Endothelial cell of hepatic sinusoid (primary cell): ENCODE data around the gene HOMER3.
"Not testable (repeated sequence)": the region's sequence is repeated elsewhere in the genome, so short reads cannot be mapped to it uniquely, and the experiment has no call there.

Experiments
- in situ Hi-C: cut with HindIII; loops from 2 replicates; pipeline ENCODE4 v1.10.0; 2017; ENCODE audit warnings: low sequenced_read_pairs

The HOMER3 gene

DNA sequence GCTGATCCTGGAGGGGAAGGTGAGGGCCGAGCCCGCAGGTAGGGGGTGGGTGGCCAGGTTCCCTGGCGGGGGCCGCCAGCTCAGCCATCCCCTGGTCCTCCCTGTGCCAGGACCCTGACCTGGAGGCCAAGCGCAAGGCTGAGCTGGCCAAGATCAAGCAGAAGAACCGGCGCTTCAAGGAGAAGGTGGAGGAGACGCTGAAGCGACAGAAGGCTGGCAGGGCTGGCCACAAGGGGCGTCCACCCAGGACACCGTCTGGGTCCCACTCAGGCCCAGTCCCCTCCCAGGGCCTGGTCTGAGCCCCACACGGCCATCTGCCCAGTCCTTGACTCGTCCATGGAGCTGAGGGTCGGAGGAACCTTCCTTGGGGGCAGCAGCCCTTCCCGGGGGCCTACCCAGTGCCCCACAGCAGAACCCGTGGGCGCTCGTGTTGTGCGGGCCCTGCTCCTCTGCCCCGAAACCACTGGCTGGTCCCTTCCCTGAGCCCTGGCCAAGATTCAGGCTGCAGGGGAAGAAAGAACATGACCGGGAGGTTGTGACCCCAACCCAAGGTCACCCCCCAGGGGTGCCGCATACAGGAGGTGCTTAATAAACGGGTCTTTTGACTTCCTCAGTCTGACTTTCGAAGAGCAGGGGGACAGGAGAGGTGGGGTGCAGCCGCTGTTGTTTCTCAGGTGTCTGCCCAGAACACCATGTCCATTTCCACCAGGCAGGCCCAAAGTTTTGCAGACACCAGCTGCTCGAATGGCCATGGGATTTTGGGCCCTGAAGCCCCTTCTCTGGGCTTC, 12.8 kb downstream of the HOMER3 start:
- in situ Hi-C loops: no loop called here

- in situ Hi-C loops: no loop called here
Measured at GRCh38 chr19:18924684-18925213, 16.3 kb downstream of the HOMER3 start.

GRCh38 chr19:18922228-18922985, 18.6 kb downstream of the HOMER3 start:
- in situ Hi-C loops: no loop called here

DNA sequence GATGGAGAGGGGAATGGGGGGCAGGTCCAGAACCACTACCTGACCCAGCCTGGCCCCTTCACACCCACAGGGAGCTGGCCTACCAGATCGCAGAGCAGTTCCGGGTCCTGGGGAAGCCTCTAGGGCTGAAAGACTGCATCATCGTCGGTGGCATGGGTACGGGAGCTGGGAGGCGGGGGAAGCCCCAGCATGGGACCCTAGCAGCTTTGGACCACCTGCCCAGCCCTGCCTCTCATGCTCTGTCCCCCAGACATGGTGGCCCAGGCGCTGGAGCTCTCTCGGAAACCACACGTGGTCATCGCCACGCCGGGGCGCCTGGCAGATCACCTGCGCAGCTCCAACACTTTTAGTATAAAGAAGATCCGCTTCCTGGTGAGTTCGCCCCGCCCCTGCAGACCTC, 19.4 kb downstream of the HOMER3 start:
- in situ Hi-C loops: no loop called here

DNA sequence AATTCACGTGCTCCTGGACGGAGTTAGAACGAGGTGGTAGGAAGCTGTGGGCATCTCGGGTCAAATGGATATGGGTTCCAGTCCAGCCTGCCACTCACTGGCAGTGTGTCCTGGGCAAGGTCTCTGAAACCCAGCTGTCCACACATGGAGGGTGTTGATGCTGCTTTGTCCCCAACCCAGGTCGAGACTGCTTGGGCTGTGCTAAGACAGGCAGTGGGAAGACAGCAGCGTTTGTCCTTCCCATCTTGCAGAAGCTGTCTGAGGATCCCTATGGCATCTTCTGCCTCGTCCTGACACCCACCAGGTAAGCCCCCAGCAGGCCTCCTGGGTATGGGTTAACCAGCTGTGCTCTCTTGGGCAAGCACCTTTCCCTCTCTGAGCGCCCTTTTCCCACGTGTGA, 20.6 kb downstream of the HOMER3 start:
- in situ Hi-C loops: no loop called here

- in situ Hi-C loops: no loop called here
Measured at GRCh38 chr19:18919900-18920214, 21.2 kb downstream of the HOMER3 start.

GRCh38 chr19:18919086-18919899, 21.7 kb downstream of the HOMER3 start, which contains the start of the genes COPE and DDX49:
COPE (minus strand) TSS chr19:18919387; CDS start chr19:18919348, 39 bp downstream.
DDX49 (plus strand) TSS chr19:18919715; CDS start chr19:18919742, 27 bp downstream.
- in situ Hi-C loops: no loop called here

GRCh38 chr19:18917593-18917992, 23.4 kb downstream of the HOMER3 start:
- in situ Hi-C loops: not testable (repeated sequence)

DNA sequence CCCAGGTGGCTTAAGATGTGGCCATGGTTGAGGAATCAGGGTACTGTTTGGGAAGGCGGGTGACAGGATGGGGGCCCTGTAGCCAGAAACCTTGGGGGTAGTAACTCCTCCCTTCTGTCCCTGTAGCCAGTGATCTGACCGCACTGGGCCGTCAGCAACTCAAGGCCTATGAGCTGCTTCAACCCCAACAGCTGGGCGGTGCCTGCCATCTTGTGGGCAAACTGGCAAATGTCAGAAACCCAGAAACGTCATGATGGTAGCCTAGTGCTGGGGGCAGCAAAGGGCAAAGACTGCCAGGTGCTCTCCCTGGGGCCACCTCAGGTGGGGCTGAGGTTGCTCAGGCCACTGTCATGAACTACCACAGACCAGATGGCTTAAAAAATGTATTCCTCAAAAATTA, 25.4 kb downstream of the HOMER3 start:
- in situ Hi-C loops: no loop called here

DNA sequence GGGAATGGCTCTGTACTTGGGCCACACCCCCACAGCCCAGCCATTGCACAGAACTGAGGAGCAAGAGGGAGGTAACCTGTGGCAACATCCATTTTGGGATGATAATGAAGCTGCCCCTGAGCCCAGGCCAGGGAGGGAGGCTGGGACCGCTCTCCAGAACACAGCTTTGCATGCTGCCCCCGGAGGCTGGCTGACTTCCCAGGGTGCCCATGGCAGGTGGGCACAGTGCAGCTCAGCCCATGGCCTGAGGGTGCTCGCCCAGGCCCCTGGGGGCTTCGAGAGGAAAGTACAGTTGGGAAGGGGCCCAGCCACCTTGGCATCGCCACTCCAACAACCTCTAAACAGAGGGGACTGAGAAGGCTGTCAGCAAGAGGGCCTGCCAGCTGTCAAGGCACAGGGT, 27.6 kb downstream of the HOMER3 start:
- in situ Hi-C loops: no loop called here

GRCh38 chr19:18912933-18913332, 28.1 kb downstream of the HOMER3 start:
- in situ Hi-C loops: no loop called here

- in situ Hi-C loops: no loop called here
Measured at GRCh38 chr19:18910801-18911436, 30.1 kb downstream of the HOMER3 start.

DNA sequence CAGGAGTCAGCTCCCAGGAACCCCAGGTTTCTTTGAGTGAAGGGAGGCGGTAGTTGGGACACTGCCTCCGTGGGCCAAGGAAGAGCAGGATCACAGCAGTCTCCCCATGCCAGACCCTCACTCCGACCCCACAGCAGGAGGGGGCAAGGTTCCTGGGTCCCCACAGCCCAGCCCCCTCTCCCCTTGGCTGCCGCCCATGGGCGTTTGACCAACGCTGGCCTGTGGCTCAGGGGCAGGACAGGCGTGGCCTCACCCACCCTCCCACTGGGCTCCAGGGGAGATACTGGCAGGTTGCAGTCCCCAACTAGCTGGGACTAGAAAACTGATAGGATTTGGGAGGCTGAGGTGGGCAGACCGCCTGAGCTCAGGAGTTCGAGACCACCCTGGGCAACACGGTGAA, 31.0 kb downstream of the HOMER3 start:
- in situ Hi-C loops: no loop called here

- in situ Hi-C loops: no loop called here
Measured at GRCh38 chr19:18908917-18909619, 31.9 kb downstream of the HOMER3 start.

DNA sequence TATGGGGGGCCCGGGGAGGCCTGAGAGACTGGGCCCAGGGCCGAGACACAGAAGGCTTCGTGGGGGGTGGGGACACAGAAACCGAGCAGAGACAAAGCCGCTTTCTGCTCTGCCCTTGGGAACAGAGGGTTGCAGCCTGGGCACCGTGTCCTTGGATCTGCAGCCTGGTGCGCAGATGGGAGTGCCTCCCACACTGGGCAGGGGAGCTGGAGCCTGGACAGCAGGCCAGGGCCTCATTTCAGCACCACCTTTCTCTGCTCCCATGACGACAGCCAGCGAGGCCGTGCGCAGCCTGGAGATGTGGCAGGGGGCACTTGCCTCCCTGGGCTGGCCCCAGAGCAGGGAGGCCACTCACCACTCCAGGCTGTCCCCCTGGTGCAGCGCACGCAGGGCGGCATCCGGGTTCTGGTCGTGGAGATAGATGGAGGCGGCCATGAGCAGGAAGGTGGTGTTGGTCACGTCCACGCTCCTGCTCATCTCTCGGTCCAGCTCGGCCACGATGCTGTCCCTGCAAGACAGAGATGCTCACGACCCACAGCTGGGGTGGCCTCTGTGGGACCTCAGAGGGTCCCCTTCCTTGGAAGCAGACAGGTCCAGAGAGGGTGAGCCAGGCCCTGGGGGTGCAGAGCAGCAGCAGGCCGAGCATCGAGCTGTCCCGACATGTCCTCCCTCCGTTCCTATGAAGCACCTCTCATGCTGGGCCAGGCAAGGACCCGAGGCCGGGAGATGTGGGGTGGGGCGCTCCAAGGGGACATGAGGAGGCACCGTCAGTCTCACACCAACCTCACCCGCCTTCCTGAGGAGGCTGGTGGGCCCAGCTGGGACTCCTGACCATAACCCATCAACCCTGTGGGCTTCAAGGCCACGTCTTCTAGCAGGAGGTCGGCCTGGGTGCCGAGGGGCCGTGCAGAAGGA, 34.2 kb downstream of the HOMER3 start:
- in situ Hi-C loops: no loop called here

DNA sequence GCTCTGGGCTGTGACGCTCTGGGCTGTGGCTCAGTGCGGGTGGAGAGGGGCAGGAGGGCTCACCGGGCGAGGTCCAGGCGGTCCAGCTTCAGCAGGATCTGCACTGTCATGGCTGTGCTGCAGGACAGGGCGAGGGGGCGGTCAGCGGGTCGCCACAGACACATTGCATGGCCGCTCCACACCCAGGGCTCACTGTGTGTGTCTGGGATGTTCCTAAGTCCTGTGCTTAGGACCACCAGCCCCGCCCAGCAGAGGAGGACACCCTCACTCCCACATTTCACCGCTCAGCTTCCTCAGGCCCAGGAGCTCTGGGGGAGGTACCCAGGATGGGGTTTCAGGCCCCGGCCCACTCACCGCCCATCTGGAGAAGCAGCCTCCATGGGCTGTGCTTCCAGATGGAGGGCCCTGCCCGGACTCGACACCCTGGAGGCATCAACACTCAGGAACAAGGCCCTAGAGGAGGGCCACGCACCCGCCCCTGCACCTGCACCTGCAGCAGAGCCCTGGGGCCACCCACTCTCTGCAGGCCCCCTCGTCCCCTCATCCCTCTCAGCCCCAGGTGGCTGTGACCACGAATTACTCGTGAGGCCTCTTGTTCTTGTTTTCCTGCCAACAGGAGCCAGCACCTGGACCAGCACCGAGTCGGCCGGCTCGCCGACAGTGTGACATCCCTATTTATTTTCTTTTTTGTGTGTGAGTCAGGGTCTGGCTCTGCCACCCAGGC, 35.3 kb downstream of the HOMER3 start:
- in situ Hi-C loops: no loop called here

DNA sequence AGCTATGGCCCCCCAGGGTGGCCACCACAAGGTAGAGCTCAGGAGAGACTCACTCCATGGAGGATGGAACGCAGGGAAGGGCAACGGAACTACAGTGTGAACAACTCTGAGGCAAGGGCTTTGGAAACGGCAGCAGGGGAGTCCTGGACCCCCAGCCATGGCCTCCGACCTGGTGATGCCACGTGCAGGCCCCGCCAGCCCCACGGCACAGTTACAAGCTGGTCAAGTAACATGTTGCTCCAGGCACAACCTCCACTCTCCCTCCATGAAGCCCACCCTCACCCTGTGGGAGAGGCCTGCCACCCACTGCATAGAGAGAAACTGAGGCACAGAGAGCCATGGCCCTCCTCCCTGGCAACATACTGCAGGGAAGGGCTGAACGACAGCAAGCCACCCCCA, 36.0 kb downstream of the HOMER3 start:
- in situ Hi-C loops: no loop called here

DNA sequence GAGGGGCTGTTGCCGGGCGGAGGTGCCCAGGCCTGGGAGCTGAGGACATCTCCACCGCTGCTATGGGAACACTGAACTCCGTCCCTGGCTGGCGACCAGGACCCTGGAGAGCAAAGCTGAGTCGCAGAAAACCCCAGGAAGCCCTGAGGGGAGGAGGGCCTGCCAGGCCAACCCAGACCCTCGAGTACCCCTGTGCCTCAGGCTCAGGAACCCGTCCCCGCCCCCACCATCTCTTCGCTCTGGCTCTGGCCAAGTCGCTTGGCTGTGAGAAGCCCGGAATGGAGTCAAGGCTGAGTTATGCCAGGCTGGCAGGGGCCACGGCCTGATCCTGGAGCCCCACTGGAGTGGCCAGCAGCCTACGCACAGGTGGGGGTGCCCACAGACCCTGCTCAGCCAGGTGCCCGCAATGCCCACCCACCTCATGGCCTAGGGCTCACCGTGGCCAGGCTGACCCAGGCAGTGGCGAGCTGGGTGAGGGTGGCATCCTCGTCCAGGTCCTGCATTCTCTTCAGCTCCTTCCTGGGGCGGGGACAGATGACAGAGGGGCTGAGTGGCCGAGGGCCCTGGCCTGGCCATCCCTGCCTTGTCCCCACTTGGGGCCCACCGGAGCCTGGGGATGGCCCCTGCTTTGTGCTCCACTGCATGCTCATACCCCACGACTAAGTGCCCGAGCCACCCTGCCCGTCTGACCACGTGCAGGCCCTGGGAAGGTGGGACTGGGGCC, 36.5 kb downstream of the HOMER3 start:
- in situ Hi-C loops: no loop called here
